Caco-2 (cell line): ENCODE measurements around the gene PIBF1. TPM values are rescaled to one million over a fixed set of nuclear protein-coding genes. Genes with fewer than 3 reads are reported as not detected.

ENCODE experiments used
- BruUV-seq: library from RNA; stranded (reverse); fragments of 400-500 nt; replicated peaks from 2 replicates; lab custom pipeline; 2021; lab: Mats Ljungman, UMichigan
- CTCF ChIA-PET: fragments of 300-600 bp; sonication (Branson Sonifier 250); formaldehyde crosslinking; loops from one replicate; lab custom pipeline; 2022; ENCODE audit warnings: antibody characterized with exemption; lab: Charles Lee
- POLR2A ChIA-PET: fragments of 300-600 bp; sonication (Branson Sonifier 250); formaldehyde crosslinking; loops from one replicate; lab custom pipeline; 2022; ENCODE audit warnings: antibody characterized with exemption; lab: Charles Lee
- DNase-seq, 2 experiments: peaks; one replicate each; pipeline versions ENCODE4 v3.0.0 to v3.0.0-alpha.2; 2020 to 2022
- H3K27me3 ChIP-seq: replicated peaks from 2 replicates; pipeline ENCODE4 v1.6.0; 2011; ENCODE audit warnings: low read length; ENCODE audit not compliant: control insufficient read depth, insufficient read depth
- H3K36me3 ChIP-seq: 2 replicates; pipeline ENCODE4 v1.5.1; 2011; ENCODE audit warnings: low read length; ENCODE audit not compliant: control insufficient read depth, insufficient read depth
- H3K4me1 ChIP-seq: fragments of 250-450 bp; sonication (Bioruptor Pico); 2 replicates; pipeline ENCODE4 v1.5.1; 2020; ENCODE audit warnings: mild to moderate bottlenecking
- H3K4me3 ChIP-seq: 2 replicates; pipeline ENCODE4 v1.5.1; 2011; ENCODE audit warnings: low read depth, mild to moderate bottlenecking, control low read depth, low read length
- H3K9me3 ChIP-seq: fragments of 250-450 bp; sonication (Bioruptor Pico); 2 replicates; pipeline ENCODE4 v1.5.1; 2020; ENCODE audit warnings: mild to moderate bottlenecking, moderate library complexity
- H3K27ac Mint-ChIP-seq: one replicate; pipeline ENCODE4 v1.8.0; 2022; ENCODE audit warnings: mixed read lengths; ENCODE audit not compliant: unreplicated experiment
- H3K27me3 Mint-ChIP-seq: one replicate; pipeline ENCODE4 v1.8.0; 2022; ENCODE audit warnings: mixed read lengths; ENCODE audit not compliant: insufficient read depth, unreplicated experiment
- H3K36me3 Mint-ChIP-seq: one replicate; pipeline ENCODE4 v1.8.0; 2022; ENCODE audit warnings: mild to moderate bottlenecking, mixed read lengths; ENCODE audit not compliant: insufficient read depth, unreplicated experiment
- H3K4me1 Mint-ChIP-seq: one replicate; pipeline ENCODE4 v1.8.0; 2022; ENCODE audit warnings: low read depth, mixed read lengths; ENCODE audit not compliant: unreplicated experiment
- H3K4me3 Mint-ChIP-seq: one replicate; pipeline ENCODE4 v1.8.0; 2022; ENCODE audit warnings: mild to moderate bottlenecking, moderate library complexity, mixed read lengths; ENCODE audit not compliant: unreplicated experiment
- H3K9me3 Mint-ChIP-seq: one replicate; pipeline ENCODE4 v1.8.0; 2022; ENCODE audit warnings: mixed read lengths; ENCODE audit not compliant: unreplicated experiment
- intact Hi-C: fragments of 100-400 bp; cut with micrococcal nuclease; formaldehyde crosslinking; loops from one replicate; pipeline ENCODE4 v1.10.0; 2022; ENCODE audit not compliant: unreplicated experiment
- total RNA-seq: library from RNA; stranded (reverse); gene quantifications from 2 replicates; pipeline ENCODE4 v1.2.3, GENCODE V29; 2022
- TF ChIP-seq, protein P1 (sequence below), 2 experiments: fragments of 200-600 bp in 1 of 2; IDR thresholded peaks; 1 replicate in 1 of 2; 2 replicates in 1 of 2; pipeline versions ENCODE4 v1.5.1 to v1.8.0; 2011 to 2022; ENCODE audit warnings: antibody characterized with exemption in 1 of 2, control low read depth in 1 of 2, inconsistent platforms in 1 of 2, low read depth in 1 of 2, low read length in 1 of 2, mild to moderate bottlenecking in 1 of 2, moderate library complexity in 1 of 2; ENCODE audit not compliant: insufficient read depth in 1 of 2, severe bottlenecking in 1 of 2, unreplicated experiment in 1 of 2

The PIBF1 gene
- total RNA-seq, 1 experiment from 2014 or later: 13.4 TPM

DNA sequence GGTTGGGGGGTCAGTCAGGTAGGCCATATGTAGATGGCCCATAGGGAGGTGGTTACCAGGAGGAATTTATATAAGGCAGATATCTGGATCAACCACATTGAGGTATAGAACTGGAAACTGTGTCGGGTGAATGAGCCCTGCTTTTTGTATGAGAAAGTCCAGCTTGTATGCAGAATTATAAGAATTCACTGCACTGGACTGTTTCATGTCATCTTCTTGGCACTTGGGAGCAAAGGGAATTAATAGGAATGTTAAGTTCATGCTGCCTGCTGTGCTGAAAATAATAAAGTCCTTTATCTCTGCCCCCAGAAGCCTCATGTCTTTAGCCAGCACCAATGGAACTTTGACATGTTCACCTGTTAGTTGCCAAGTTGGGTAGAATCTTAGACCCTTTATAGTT is 41.9 kb upstream of the PIBF1 start:
- no peaks in the 10 kb centered on the region for H3K27me3 Mint-ChIP-seq
- no peak overlapping the region for H3K4me3 Mint-ChIP-seq
- DNase-seq: no peak
- H3K27ac Mint-ChIP-seq: no peak overlapping the region
- ChIA-PET CTCF (no interaction called here), POLR2A (interaction anchor here (1.0 kb wide), 1 partner anchor 12 kb away, joined by 3 read pairs; the partner anchor contains the start of genes BORA and MZT1)
- BruUV-seq: no TSS peak
- H3K4me3 ChIP-seq: no peak overlapping the region
- peaks cover 8% of the 10 kb centered on the region for H3K4me1 Mint-ChIP-seq
- H3K27me3 ChIP-seq: no peaks in the 10 kb centered on the region
- H3K9me3 ChIP-seq: no peaks in the 10 kb centered on the region
- no peaks in the 10 kb centered on the region for H3K4me1 ChIP-seq
- TF ChIP-seq, protein P1, sequence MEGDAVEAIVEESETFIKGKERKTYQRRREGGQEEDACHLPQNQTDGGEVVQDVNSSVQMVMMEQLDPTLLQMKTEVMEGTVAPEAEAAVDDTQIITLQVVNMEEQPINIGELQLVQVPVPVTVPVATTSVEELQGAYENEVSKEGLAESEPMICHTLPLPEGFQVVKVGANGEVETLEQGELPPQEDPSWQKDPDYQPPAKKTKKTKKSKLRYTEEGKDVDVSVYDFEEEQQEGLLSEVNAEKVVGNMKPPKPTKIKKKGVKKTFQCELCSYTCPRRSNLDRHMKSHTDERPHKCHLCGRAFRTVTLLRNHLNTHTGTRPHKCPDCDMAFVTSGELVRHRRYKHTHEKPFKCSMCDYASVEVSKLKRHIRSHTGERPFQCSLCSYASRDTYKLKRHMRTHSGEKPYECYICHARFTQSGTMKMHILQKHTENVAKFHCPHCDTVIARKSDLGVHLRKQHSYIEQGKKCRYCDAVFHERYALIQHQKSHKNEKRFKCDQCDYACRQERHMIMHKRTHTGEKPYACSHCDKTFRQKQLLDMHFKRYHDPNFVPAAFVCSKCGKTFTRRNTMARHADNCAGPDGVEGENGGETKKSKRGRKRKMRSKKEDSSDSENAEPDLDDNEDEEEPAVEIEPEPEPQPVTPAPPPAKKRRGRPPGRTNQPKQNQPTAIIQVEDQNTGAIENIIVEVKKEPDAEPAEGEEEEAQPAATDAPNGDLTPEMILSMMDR (IDR thresholded peaks at IDR 0.05; ENCODE audit: insufficient read depth in 1 of 2, low read depth in 1 of 2, low read length in 1 of 2, severe bottlenecking in 1 of 2, unreplicated experiment in 1 of 2): no peak
- peaks cover 70% of the 10 kb centered on the region for H3K36me3 Mint-ChIP-seq
- H3K9me3 Mint-ChIP-seq: no peaks in the 10 kb centered on the region
- intact Hi-C loops: no loop called here
- H3K36me3 ChIP-seq: no peaks in the 10 kb centered on the region

- Mint-ChIP-seq H3K9me3 (no peaks in the 10 kb centered on the region), H3K27ac (no peak overlapping the region), H3K4me3 (no peak overlapping the region), H3K4me1 (peaks cover 15% of the 10 kb centered on the region), H3K27me3 (no peaks in the 10 kb centered on the region), H3K36me3 (peaks cover 71% of the 10 kb centered on the region)
- no peaks in the 10 kb centered on the region for H3K4me1 ChIP-seq
- no TSS peak for BruUV-seq
- no peak overlapping the region for H3K4me3 ChIP-seq
- no peaks in the 10 kb centered on the region for H3K9me3 ChIP-seq
- intact Hi-C loops: no loop called here
- no peaks in the 10 kb centered on the region for H3K36me3 ChIP-seq
- ChIA-PET POLR2A (no interaction called here), CTCF (no interaction called here)
- TF ChIP-seq, protein P1 (IDR thresholded peaks at IDR 0.05; ENCODE audit: insufficient read depth in 1 of 2, low read depth in 1 of 2, low read length in 1 of 2, severe bottlenecking in 1 of 2, unreplicated experiment in 1 of 2): no peak
- no peak for DNase-seq
- no peaks in the 10 kb centered on the region for H3K27me3 ChIP-seq
Measured at GRCh38 chr13:72745260-72745659, 36.7 kb upstream of the PIBF1 start.

DNA sequence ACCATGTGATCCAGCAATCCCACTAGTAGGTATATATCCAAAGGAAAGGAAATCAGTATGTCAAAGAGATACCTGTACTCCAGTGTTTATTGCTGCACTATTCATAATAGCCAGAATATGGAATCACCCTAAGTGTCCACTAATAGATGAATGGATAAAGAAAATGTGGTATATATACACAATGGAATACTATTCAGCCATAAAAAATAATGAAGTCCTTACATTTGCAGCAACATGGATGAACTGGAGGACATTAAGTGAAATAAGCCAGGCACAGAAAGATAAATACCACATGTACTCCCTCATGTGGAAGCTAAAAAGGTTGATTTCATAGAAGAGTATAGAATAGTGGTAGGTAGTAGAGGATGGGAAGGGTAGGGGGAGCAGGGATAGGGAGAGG is 30.7 kb upstream of the PIBF1 start:
- DNase-seq: no peak
- Histone ChIP-seq H3K9me3 (no peaks in the 10 kb centered on the region), H3K4me3 (no peak overlapping the region), H3K27me3 (no peaks in the 10 kb centered on the region), H3K4me1 (no peaks in the 10 kb centered on the region), H3K36me3 (no peaks in the 10 kb centered on the region; the same call in 1 of the 2 replicates)
- H3K36me3 Mint-ChIP-seq: peaks cover 88% of the 10 kb centered on the region
- BruUV-seq: no TSS peak
- intact Hi-C loops: no loop called here
- no peak overlapping the region for H3K4me3 Mint-ChIP-seq
- H3K9me3 Mint-ChIP-seq: no peaks in the 10 kb centered on the region
- ChIA-PET POLR2A (no interaction called here), CTCF (no interaction called here)
- no peak overlapping the region for H3K27ac Mint-ChIP-seq
- peaks cover 7% of the 10 kb centered on the region for H3K4me1 Mint-ChIP-seq
- TF ChIP-seq, protein P1 (IDR thresholded peaks at IDR 0.05; ENCODE audit: insufficient read depth in 1 of 2, low read depth in 1 of 2, low read length in 1 of 2, severe bottlenecking in 1 of 2, unreplicated experiment in 1 of 2): no peak
- H3K27me3 Mint-ChIP-seq: no peaks in the 10 kb centered on the region
